GM15510 (cell line): ENCODE measurements around the gene ARHGEF3.

ENCODE experiments used
- POLR2A ChIP-seq: IDR thresholded peaks from 3 replicates; pipeline ENCODE4 v1.6.1; 2011; ENCODE audit warnings: borderline replicate concordance; ENCODE audit not compliant: insufficient read length; ENCODE audit errors: extremely low read depth

The ARHGEF3 gene

DNA sequence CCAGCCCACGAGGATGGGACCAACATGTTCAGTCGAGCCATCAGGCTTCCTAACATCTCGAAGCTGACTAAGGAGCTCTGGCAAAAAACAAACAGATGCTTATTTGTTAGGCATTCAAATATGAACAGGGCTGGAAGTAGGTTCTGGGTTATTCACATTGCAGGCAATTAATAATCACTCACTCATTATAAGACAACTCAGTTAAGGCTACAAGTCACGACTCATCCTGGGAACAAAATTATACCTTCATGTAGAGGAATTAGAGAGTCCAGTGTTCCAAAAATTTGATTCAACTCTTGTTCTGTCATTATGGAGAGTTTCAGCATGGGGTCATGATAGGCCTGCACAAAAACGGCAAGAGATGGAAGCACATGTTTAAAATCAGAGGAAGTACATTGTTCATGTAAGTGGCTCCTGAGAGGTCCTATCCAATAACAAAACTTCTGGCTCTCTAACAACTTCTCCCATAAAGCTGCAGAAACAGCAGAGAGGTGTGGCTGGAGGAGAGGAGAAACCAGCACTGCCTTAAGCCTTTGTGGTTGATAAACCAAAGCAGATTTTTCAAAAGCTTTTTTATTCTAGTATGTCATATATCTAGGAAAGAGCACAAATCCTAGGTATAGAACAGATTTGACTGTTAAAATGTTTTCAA, 50.6 kb downstream of the ARHGEF3 start:
- TF ChIP-seq POLR2A = no peak

DNA sequence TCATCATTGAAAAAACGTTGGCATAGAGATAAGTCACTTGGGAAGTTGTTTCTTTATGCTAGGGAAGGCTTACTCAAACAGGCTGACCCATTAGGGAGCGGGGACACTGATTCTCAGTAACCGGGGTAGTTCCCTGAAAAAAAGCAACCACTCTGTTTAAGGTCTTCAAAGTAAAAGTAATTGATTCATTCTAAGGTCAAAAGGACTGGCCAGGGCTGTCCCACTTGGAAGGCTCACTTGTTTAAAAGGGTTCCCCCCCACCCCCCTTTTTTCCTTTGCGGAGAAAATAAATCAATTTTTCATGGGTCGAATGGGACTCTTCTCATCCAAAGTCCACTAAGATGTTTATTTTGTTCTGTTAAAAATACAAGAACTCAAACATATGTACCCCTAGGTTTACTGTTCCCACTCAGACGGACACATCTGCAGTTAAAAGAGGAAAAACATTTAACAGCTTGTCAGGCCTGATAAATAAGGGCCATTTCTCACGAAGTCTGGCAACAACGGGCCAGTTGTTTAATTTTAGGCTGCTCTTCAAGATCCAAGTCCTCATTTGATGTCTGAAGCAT, 53.0 kb downstream of the ARHGEF3 start:
- TF ChIP-seq POLR2A = no peak

DNA sequence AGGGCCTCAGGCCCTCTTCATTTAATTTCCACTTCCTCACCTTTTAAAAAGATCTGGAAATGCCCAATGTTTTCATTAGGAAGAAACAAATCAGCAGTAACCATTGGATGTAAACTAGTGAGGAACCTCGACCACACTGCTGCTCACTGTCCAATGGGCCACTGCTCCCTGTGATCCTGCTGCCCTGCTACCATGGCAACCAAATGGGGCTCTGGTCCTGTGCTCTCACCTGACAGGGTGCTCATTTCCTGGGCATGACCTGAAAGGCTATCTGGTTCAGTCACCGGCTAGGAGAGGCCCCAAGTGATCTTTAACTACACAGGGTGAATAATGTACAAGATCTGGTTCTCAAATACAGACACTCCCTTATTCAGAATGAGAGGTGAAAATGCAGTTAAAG, 54.6 kb downstream of the ARHGEF3 start:
- no peak for TF ChIP-seq POLR2A

DNA sequence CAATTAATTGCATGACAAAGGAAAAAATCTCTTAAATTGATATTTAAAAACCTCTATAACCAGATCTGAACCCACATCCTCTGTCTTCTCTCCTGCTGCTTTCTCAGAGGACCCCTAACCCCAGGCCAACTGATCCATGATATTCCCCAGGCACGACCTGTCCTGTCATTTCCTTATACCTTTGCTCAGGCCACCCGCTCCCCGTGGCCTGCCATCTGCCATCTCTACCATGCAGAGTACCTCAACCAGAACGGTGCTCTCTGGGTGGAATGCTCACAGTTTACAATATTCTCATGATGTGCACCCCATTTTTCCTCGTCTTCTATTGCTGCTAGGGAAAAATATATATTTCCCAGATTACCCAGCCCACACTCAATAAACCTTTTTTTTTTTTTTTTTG, 57.7 kb downstream of the ARHGEF3 start:
- TF ChIP-seq POLR2A = no peak

DNA sequence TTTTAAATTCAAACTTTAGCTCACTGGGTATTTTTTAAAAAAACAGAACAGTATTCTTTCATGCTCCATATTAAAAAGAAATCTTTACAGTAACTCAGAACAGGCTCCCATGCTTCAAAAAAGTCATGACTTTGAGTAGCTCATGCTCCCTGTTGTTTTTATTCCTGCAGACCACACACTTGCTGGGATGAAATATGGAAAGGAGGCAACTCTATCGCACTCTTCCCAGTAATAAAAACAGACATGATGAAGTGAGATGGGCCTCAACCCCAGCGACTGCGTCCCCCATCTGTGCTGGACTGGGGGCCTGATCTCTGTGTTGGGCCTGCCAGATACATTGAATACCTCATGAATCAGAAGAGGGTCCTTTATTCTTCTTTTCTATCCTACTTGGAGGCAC, 58.9 kb downstream of the ARHGEF3 start:
- TF ChIP-seq POLR2A = no peak

DNA sequence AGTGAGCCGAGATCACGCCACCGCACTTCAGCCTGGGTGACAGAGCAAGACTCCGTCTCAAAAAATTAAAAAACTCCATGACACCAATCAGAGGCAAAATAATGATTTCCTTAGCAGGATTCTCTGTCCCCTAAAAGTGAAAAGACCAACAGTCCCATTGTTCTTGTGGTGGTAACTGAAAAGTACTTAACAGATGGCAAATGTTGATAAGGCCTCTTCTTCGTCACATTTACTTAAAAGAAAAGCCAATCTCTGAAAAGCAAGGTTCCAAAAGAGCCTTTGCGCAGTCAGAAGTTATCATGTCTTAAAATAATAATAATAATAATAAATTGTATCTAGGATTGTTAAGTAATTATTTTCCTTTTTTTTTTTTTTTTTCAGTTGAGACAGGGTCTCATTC, 62.7 kb downstream of the ARHGEF3 start:
- TF ChIP-seq POLR2A = no peak

DNA sequence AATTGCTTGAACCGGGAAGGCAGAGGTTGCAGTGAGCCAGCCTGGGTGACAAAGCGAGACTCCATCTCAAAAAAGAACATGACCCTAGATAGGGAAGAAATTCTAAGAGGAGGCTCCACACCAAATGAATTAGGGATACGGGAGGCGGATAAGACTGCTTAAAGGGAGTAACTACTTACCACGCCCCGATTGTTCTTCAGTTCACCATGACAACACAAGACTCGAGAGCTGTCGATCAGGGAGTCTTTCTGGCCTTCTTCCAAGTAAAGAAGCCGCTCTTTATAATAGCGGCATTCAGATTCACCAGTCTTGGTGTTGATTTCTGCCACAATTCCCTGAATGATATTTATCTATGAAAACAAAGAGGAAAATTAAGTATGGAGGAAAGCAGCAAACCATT, 64.7 kb downstream of the ARHGEF3 start:
- TF ChIP-seq POLR2A = no peak

DNA sequence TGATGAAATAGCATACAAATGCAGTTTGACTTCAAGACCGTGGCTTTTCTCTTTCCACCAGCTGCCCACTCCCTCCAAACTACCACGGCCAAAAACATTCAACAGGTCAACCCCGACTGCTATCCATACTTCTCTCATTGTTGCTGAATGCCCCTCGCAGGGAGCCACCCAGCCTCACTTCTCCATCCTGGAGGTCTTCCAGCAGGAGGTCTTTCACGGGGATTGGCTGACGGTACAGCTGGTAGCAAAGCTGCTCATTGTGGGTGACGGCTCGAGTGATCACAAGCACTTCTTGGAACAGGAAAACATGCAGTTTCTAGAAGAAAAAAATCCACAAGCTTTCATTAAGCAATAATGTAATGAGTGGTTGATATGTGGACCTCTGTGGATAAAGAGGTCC, 69.6 kb downstream of the ARHGEF3 start:
- no peak for TF ChIP-seq POLR2A

DNA sequence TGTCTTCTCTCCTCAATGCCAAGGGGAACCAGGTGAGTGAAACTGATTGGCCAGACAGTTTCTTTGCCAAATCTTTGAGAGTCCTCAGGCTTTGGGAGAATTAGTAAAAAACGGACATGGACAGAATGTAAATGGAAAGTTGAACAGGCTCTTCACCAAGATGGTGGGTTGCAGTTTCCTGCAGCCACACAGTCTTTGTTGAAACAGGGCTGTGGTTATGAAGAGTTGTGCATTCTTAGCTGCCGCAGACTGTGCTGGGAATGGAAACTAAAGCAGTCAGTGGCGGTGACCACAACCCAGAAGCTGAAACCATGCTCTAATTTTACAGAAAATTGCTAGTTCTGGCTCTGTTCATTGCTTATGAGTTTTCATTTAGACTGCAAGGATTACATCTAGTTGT, 76.6 kb downstream of the ARHGEF3 start:
- no peak for TF ChIP-seq POLR2A

DNA sequence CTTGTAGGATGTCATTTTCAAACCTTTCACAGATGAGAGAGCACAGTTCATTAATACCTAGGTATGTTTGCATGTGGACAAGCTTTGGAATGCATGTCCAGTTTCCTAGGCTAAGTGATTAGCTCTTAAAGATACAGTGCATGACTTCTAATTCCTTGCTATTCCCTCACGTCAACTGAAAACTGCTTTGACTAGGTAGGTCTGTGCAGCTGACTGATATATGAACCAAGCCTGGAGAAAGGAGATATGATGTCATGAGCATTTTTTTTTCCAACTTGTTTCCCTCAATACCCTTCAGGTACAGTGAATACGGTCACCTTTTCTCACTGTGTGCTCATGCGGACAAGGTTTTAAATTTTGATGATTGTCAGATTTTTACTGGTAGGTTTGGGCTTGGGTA, 77.1 kb downstream of the ARHGEF3 start:
- no peak for TF ChIP-seq POLR2A

DNA sequence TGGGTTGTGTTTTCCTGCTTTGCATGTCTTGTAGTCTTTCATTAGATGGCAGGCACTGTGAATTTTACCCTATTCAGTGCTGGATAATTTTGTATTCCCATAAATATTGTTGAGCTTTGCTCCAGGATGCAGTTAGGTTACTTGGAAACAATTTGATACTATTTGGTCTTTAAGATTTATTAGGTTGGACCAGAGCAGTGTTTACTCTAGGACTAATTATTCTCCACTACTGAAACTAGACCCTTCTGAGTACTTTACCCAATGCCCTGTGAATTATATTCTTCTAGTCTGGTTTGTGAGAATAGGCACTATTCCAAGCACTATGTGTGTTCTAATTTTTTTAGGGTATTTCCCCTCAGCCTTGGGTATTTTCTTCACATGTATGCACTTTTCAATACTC, 80.9 kb downstream of the ARHGEF3 start:
- TF ChIP-seq POLR2A = no peak

DNA sequence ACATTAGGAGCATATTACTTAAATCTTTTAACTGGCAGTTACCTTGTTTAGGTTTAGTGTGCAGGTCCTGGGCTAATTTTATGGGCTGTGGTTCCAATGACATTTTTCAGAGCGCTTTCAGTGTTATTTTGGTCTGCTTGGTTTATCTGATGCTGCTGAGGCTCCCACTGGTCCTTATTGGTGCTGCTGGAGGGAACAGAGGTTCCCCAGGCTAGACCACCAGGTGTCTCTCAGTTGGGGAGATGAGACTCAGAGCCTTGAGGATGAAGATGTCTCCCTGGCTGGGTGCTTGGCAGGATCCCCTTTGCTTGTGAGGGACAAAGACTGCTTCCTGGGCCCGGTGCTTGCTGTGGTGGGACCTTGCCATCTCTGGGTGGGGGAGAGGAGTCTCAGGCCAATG, 90.4 kb downstream of the ARHGEF3 start:
- TF ChIP-seq POLR2A = no peak

DNA sequence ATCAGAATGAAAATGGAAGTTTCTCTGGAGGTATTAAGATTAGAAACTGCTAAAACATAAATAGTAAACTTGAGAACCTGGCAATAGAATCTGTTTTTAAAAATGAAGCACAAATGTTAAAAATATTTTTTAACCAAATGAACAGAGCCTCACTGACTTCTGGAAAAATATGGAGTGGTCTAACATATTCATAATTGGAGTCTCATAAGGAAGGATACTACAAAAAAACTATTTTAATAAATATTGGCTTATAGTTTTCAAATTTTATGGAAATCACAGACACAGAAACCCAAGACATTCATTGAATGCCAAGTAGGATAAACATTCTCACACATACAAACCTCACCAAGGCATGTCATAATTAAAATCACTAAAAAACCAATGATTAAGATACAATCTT, 95.1 kb downstream of the ARHGEF3 start:
- TF ChIP-seq POLR2A = no peak

DNA sequence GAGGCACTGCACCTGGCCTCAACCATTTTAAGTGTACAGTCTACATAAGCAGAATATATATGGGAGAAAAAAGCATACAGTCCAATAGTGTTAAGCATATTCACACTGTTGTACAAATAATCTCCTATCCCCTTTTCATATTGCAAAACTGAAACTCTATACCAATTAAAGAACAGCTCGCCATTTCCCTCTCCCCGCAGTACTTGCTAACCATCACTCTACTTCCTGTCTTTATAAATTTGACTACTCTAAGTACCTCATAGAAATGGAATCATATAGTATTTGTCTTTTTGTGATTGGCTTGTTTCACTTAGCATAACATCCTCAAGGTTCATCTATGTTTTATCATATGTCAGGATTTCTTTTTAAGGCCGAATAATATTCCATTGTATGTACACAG, 97.0 kb downstream of the ARHGEF3 start:
- TF ChIP-seq POLR2A = no peak

DNA sequence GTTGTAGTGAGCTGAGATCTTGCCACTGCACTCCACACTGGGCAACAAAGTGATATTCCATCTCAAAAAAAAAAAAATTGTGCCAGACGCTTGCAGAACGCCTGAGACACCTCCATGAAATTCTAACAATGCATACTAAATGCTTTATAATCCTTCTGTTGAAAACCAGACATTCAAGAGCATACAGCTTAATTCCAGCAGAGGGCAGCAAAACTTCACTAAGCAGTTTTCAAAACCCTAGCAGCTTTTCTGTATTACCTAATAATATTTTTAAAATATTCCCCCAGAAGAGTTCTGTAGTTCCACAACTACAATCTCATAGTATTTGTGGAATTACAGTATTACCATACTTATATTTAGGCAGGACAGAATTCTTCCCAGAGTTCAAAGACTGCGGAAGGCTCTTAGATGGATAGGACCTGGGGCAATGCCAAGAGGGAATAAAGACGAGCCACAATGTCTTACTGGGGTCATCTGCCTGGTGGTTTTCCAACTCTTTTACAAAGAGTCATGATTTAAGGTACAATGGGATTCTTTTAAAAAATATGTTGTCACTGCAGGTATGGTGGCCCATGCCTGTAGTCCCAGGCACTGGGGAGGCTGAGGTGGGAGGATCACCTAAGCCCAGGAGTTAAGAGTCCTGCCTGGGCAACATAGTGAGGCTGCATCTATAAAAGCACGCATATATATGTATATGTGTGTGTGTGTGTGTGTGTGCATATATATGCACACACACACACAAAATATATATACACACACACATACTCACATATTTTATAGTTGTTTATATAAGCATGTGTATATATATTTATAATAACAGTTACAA, 99.0 kb downstream of the ARHGEF3 start:
- no peak for TF ChIP-seq POLR2A

DNA sequence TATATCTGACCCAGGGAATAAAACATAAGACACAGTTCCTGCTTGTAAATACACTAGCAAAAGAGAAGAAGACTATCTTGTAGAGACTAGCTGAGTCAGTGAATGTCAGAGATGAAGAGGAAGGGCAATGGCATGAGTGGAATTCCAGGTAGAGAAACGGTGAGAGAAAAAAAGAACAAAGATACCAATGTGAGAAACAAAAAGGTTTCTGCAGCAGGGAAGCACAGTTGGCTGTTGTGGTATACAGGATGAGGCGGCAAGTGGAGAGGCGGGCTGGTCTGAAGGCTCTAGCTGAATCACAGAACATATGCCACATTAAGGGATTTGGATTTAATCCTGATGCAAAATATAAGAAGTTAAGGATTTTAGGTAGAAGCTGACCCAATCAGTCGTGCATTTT, 101.6 kb downstream of the ARHGEF3 start:
- no peak for TF ChIP-seq POLR2A
